Hematopoietic multipotent progenitor cell treated with erythropoietin and hydrocortisone succinate and interleukin-3 and kit ligand, for 17 days (in vitro differentiated cells): ENCODE measurements around the gene ZBTB40.
A peak's percentile ranks its signal among the peaks of the same experiment; 100 is the strongest.

ENCODE experiments used
- DNase-seq: peaks from one replicate; pipeline ENCODE4 v3.0.0-alpha.2; 2015; ENCODE audit warnings: low spot score

ZBTB40 gene

DNA sequence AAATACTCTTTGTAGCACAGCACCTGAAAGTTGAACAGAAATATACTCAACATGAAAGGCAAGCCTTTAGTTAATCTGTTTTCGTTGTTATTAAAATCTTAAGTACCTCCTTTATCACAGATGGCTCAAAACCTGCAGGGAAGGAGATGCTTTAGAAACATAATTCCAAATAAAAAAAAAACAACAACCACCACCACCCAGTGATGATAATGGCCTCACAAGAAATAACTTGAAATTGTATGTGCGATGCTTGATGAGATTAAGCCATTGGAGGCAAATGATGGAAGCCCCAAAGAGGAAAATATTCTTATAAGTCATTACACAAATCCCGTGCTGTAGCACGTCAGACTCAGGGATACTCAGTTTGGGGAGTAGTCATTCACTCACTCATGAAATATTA lies 24.9 kb upstream of the ZBTB40 start:
- DNase-seq, result no peak

GRCh38 chr1:22428672-22429071 lies 23.0 kb upstream of the ZBTB40 start:
- DNase-seq, result peak; percentile 33

DNA sequence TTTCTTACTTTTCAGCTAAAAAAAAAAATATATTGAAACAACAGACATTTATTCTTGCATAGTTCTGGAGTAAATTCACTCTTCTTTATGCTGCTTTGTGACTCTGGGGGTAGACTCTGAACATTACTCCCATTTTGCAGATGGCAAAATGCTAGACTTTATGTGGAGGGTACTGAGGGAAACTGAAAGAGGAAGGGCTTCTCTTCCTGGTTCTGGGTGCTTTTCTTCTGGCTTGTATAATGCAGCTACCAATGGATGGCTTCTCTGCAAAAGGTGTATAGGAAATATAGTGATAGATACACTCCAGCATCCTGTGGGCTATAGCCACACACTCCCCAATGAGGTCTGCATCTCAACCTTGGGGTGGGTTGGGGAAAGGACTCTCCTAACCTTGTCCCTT lies 19.7 kb upstream of the ZBTB40 start:
- no peak for DNase-seq

GRCh38 chr1:22434717-22435116 lies 16.9 kb upstream of the ZBTB40 start:
- no peak for DNase-seq

DNA sequence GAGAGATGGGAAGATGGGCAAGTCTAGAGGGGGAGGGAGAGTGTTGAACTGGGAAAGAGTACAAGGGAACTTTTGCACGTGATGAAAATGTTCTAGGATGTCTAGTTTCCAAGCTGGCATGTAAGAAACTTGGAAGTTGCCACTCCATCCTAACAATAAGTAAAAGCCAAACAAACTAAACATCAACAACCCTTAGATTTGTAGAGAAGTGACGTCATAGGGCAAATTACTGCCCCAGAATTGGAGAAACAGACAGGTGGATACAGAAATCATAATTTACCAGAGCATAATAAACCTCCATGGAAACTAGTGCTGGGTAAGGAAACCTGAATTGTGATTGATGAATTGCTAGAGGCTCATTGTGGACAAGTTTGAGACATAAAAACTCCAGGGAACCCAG lies 14.7 kb upstream of the ZBTB40 start:
- no peak for DNase-seq

- DNase-seq, result no peak
These were observed 14.1 kb upstream of the ZBTB40 start for GRCh38 chr1:22437573-22437972.

DNA sequence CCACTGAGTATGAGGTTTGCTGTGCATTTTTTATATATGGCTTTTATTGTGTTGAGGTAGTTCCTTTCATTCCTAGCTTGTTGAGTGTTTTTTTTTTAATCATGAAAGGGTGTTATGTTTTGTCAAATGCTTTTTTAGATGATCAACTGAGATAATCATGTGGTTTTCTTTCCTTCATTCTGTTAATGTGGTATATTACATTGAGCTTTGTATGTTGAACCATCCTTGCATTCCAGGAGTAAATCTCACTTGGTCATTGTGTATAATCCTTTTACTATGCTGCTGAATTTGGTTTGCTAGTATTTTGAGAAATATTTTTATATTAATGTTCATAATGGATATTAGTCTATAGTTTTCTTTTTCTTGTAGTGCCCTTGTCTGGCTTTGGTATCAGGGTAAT lies 11.1 kb upstream of the ZBTB40 start:
- no peak for DNase-seq

GRCh38 chr1:22442212-22442894 lies 9.3 kb upstream of the ZBTB40 start:
- no peak for DNase-seq

- DNase-seq, result no peak
These were observed 8.3 kb upstream of the ZBTB40 start for GRCh38 chr1:22443332-22443731.

DNA sequence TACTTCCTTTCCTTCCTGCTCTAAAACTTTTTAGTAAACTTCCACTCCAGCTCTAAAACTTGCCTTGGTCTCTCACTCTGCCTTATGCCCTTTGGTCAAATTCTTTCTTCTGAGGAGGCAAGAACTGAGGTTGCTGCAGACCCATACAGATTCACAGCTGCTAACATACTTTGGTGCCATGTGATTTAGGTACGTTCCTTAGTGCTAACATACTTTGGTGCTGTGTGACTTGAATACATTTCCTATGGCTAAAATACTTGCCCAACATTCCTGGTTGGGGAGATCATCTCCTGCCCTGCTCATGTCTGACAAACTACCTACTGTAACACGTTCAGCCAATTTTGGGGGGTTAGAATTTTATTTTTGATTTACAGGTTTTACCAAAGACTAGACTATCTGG lies 6.8 kb upstream of the ZBTB40 start:
- no peak for DNase-seq

- no peak for DNase-seq
These were observed 4.0 kb upstream of the ZBTB40 start for GRCh38 chr1:22447621-22448111.

- no peak for DNase-seq
These were observed 2.0 kb upstream of the ZBTB40 start for GRCh38 chr1:22449636-22450035.

DNA sequence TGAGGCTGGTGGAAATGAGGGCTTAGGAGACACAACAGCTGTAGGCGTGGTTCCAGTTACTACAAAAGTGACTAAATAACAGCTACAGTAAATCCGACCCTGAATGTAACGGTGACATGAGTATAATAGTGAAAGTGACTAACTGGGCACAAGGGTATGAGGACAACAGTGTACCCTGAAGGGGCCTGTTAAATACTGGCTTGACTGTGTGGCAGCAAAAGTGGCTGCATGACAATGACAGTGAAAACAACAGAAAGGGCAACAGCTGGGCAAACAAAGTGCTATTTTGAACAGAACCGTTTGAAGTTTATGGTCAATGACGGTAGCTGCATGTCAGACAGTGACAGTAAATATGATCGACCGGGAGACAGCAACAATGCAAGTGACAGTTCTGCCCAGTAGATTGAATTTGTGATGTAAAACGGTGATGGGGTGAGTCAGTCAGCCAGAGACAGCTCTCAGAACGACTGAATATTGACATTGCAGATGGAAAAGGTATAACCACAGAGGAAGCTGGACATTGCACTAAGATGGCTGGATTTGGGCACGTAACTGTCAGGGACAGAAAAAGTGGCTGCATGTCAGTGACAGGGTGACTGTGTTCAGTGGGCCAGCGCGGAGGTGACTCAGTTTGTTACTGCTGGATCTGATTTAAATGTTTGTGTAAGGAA lies 1.2 kb upstream of the ZBTB40 start:
- DNase-seq, result no peak

DNA sequence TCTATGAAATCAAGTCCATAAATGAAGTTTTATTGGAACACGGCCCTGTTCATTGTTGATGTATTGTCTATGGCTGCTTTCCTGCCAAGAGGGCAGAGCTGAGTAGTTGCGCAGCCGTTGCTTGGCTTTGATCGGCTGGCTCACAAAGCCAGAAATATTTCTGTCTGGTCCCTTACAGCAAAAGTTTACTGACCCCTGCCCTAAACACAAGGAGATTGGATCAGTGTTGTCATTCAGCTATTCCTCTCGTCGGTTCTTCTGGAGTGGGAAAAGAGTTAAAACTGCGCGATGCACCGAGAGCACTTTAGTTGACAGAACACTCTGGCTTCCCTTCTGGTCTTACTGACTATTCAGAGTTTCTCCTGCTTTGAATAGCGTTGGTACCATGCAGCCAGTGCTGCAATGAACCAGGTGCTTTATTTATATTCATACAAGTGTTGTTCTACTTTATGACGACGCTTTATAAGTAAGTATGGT lies 868 bp downstream of the ZBTB40 start:
- peak; percentile 43 for DNase-seq

GRCh38 chr1:22453181-22453580 lies 1.5 kb downstream of the ZBTB40 start:
- no peak for DNase-seq

DNA sequence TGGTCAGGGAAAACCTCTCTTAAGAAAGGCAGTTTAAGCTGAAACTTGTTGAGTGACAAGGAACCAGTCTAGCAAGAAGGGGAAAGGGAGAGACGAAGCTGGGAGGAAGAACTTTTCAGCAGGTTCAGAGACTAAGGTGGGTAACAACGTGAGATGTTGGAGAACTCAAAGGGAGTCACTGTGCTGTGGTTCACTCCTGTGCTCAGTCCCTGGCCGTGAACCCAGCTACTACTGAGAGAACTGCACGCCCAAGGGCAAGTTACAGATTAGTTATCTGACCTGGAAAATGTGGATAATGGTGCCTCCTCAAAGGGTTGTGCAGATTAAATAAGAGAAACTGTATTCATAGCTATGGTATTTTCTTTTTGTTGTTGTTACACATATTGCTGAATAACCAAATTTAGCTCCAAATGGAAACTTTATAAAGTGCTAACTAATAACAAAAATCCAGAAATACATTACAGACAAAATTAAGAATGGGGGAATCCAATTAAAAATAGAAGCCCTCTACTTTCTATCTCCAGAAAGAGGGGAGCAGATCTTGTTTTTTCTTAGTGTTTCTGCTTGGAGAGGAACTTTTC lies 2.9 kb downstream of the ZBTB40 start:
- peak; percentile 27 for DNase-seq

- DNase-seq, result no peak
These were observed 5.7 kb downstream of the ZBTB40 start for GRCh38 chr1:22457345-22457744.

DNA sequence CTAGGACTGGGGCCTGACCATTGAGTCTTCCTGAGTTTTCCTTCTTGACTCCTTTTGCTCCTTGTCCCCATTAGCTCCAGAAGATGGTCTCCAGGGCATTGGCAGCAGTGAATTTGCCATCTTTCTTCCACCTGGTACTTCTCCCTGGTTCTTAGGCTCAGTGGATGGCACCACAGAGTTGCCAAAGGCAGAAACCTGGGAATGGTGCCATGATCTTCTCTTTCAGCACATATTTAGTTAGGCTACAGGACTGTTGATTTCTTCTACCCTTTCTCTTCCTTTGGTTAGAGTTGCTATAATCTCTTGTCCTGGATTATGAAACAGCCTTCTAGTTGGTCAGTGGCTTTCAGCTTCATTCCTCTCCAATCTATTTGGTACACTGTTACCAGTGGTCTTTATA lies 6.2 kb downstream of the ZBTB40 start:
- no peak for DNase-seq

- DNase-seq, result no peak
These were observed 9.4 kb downstream of the ZBTB40 start for GRCh38 chr1:22461100-22461499.

- DNase-seq, result no peak
These were observed 10.3 kb downstream of the ZBTB40 start for GRCh38 chr1:22461678-22462527.

DNA sequence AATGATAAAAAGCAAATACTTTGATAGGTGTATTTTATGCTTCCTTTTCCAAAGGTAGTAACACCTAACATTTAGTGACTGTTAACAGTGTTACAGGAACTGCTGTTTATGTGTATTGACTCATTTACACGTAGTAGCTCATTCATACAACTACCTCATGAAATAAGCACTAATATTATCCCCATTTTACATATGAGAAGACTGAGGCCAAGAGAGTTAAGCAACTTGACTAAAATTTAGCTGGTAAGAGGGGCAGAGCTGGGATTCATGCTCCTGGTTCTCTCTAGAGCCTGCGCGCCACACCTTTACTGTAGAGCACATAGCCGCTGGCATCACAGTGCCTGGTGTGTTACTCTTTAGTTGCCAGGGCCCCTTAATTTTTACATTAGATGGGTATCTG lies 11.3 kb downstream of the ZBTB40 start:
- no peak for DNase-seq

- no peak for DNase-seq
These were observed 13.4 kb downstream of the ZBTB40 start for GRCh38 chr1:22465015-22465565.
